ENCODE data around the gene BLM. TPM values are rescaled to one million over a fixed set of nuclear protein-coding genes. Genes with fewer than 3 reads are reported as not detected.

Gene BLM
- total and polyA plus RNA-seq, 9 donors: 0.15 to 1.9 (median 0.78) TPM; not detected in 1

GRCh38 chr15:90816401-90817116 is 99.4 kb downstream of the BLM start:
- TF ChIP-seq POLR2A (IDR thresholded peaks at IDR 0.05) (no peak), CTCF (IDR thresholded peaks at IDR 0.05) (no peak), EP300 (IDR thresholded peaks at IDR 0.05) (no peak)
- WGBS, 3 donors: 90 to 93% (median 92%) methylated on average over 15 of the region's 15 CpGs
- Histone ChIP-seq H3K4me1 (ENCODE audit: insufficient read depth) (peaks cover 8% of the 10 kb centered on the region), H3K27ac (no peak overlapping the region), H3K36me3 (no peaks in the 10 kb centered on the region), H3K9me3 (no peaks in the 10 kb centered on the region), H3K27me3 (no peaks in the 10 kb centered on the region), H3K4me3 (no peak overlapping the region)
- intact Hi-C loops (cut with DNase I): no loop called here
- no peak for DNase-seq

GRCh38 chr15:90817117-90818057 is 100.2 kb downstream of the BLM start:
- no peak overlapping the region for H3K4me3 ChIP-seq
- no peak for DNase-seq
- no peak for TF ChIP-seq EP300 (IDR thresholded peaks at IDR 0.05)
- TF ChIP-seq POLR2A (IDR thresholded peaks at IDR 0.05): no peak
- TF ChIP-seq CTCF (IDR thresholded peaks at IDR 0.05): no peak
- intact Hi-C loops (cut with DNase I): no loop called here
- no peaks in the 10 kb centered on the region for H3K9me3 ChIP-seq
- no peaks in the 10 kb centered on the region for H3K27me3 ChIP-seq
- peaks cover 8% of the 10 kb centered on the region for H3K4me1 ChIP-seq (ENCODE audit: insufficient read depth)
- H3K36me3 ChIP-seq: no peaks in the 10 kb centered on the region
- no peak overlapping the region for H3K27ac ChIP-seq
- WGBS, 3 donors: 88 to 90% (median 89%) methylated on average over 13 to 14 of the region's 14 CpGs

- Histone ChIP-seq H3K27ac (no peak overlapping the region), H3K27me3 (no peaks in the 10 kb centered on the region), H3K4me1 (ENCODE audit: insufficient read depth) (peaks cover 8% of the 10 kb centered on the region), H3K36me3 (no peaks in the 10 kb centered on the region), H3K4me3 (no peak overlapping the region), H3K9me3 (no peaks in the 10 kb centered on the region)
- no peak for DNase-seq
- WGBS, 3 donors: 60 to 70% (median 70%) methylated on average over 26 of the region's 26 CpGs
- intact Hi-C loops (cut with DNase I): no loop called here
- TF ChIP-seq CTCF (IDR thresholded peaks at IDR 0.05) (no peak), EP300 (IDR thresholded peaks at IDR 0.05) (no peak), POLR2A (IDR thresholded peaks at IDR 0.05) (no peak)
These were observed 101.4 kb downstream of the BLM start for GRCh38 chr15:90818251-90819210.

DNA sequence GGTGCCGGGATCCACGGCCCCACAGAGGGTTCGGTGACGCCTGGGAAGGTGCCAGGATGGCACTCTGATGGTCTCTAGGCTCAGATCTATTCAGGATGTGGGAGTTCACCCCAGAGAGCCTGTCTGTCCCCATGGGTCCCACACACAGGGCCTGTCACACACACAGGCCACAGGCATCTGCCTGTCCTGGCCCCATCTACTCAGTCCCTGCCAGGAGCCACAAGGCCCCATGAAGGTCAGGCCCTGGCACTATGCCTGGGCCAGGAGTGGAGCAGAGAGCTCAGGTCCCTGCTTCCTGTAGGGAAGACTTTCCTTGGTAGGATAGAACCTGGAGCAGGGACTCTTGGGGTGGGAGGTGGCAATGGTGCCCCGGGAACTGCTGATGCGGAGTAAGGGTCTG is 102.2 kb downstream of the BLM start:
- 91 to 96% (median 92%) methylated on average over 6 of the region's 6 CpGs for WGBS, 3 donors

More for the DNA sequence above, 102.2 kb downstream of the BLM start:
- Histone ChIP-seq H3K36me3 (no peaks in the 10 kb centered on the region), H3K4me3 (no peak overlapping the region), H3K27me3 (no peaks in the 10 kb centered on the region), H3K9me3 (no peaks in the 10 kb centered on the region), H3K4me1 (ENCODE audit: insufficient read depth) (peaks cover 4% of the 10 kb centered on the region), H3K27ac (no peak overlapping the region)
- no peak for DNase-seq
- intact Hi-C loops (cut with DNase I): no loop called here
- TF ChIP-seq EP300 (IDR thresholded peaks at IDR 0.05): no peak
- TF ChIP-seq CTCF (IDR thresholded peaks at IDR 0.05): no peak
- no peak for TF ChIP-seq POLR2A (IDR thresholded peaks at IDR 0.05)

All from ovary (tissue), 9 donors.